Colonic mucosa (tissue), 4 donors: Measurements from ENCODE around the gene RPP14. TPM values are rescaled to one million over a fixed set of nuclear protein-coding genes. Genes with fewer than 3 reads are reported as not detected.

ENCODE experiments used
- DNase-seq: peaks from one replicate; pipeline ENCODE4 v3.0.0-alpha.2; 2020
- H3K27ac ChIP-seq: fragments of 200-600 bp; one replicate; pipeline ENCODE4 v1.8.0; 2021
- H3K27me3 ChIP-seq: fragments of 200-600 bp; one replicate; pipeline ENCODE4 v1.8.0; 2021
- H3K36me3 ChIP-seq: fragments of 200-600 bp; one replicate; pipeline ENCODE4 v1.8.0; 2021
- H3K4me1 ChIP-seq: fragments of 200-600 bp; one replicate; pipeline ENCODE4 v1.8.0; 2021; ENCODE audit warnings: mild to moderate bottlenecking
- H3K4me3 ChIP-seq: fragments of 200-600 bp; one replicate; pipeline ENCODE4 v1.8.0; 2021
- H3K9ac ChIP-seq, 2 donors: one replicate each; pipeline ENCODE4 v1.7.0; 2013; ENCODE audit warnings: control low read depth in 2 of 2, low read depth in 2 of 2, low read length in 2 of 2
- H3K9me3 ChIP-seq: fragments of 200-600 bp; one replicate; pipeline ENCODE4 v1.8.0; 2021
- intact Hi-C: fragments of 100-400 bp; cut with DNase I; formaldehyde crosslinking; loops from one replicate; pipeline ENCODE4 v1.14.1; 2022
- total RNA-seq, 2 donors: library from RNA; stranded (reverse); fragmentation: NEBNext Ultra II Directional in 1 of 2; extraction: Animal tissue kit (Norgen Biotek cat#: 25700) in 1 of 2; gene quantifications; one replicate each; pipeline ENCODE4 v1.2.1, GENCODE V29; 2021
- TF ChIP-seq, protein P1 (sequence below): fragments of 200-600 bp; IDR thresholded peaks from one replicate; pipeline ENCODE4 v1.8.0; 2022; ENCODE audit warnings: antibody characterized with exemption, mild to moderate bottlenecking
- donor health status: healthy.
- donor health status: DM: no; HTN: no; CAD: no.
- donor health status: DM: no; HTN: no; CAD: no.

The RPP14 gene
- total RNA-seq, 2 donors from 2014 or later = 17.8 to 19.5 TPM

- no peaks in the 10 kb centered on the region for H3K27me3 ChIP-seq
- no peak for DNase-seq
- no peaks in the 10 kb centered on the region for H3K9me3 ChIP-seq
- intact Hi-C loops = no loop called here
- TF ChIP-seq, protein P1, sequence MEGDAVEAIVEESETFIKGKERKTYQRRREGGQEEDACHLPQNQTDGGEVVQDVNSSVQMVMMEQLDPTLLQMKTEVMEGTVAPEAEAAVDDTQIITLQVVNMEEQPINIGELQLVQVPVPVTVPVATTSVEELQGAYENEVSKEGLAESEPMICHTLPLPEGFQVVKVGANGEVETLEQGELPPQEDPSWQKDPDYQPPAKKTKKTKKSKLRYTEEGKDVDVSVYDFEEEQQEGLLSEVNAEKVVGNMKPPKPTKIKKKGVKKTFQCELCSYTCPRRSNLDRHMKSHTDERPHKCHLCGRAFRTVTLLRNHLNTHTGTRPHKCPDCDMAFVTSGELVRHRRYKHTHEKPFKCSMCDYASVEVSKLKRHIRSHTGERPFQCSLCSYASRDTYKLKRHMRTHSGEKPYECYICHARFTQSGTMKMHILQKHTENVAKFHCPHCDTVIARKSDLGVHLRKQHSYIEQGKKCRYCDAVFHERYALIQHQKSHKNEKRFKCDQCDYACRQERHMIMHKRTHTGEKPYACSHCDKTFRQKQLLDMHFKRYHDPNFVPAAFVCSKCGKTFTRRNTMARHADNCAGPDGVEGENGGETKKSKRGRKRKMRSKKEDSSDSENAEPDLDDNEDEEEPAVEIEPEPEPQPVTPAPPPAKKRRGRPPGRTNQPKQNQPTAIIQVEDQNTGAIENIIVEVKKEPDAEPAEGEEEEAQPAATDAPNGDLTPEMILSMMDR = no peak
- no peaks in the 10 kb centered on the region for H3K4me1 ChIP-seq
- H3K27ac ChIP-seq = no peak overlapping the region
- H3K9ac ChIP-seq = no peak overlapping the region
- no peak overlapping the region for H3K4me3 ChIP-seq
- no peaks in the 10 kb centered on the region for H3K36me3 ChIP-seq
Measured at GRCh38 chr3:58358808-58359207, 52.8 kb downstream of the RPP14 start.

GRCh38 chr3:58359621-58360020 is 53.6 kb downstream of the RPP14 start:
- intact Hi-C loops = no loop called here
- DNase-seq = no peak
- no peak overlapping the region for H3K27ac ChIP-seq
- no peaks in the 10 kb centered on the region for H3K4me1 ChIP-seq
- H3K27me3 ChIP-seq = no peaks in the 10 kb centered on the region
- no peak overlapping the region for H3K4me3 ChIP-seq
- no peaks in the 10 kb centered on the region for H3K9me3 ChIP-seq
- no peaks in the 10 kb centered on the region for H3K36me3 ChIP-seq
- H3K9ac ChIP-seq = no peak overlapping the region
- TF ChIP-seq, protein P1 = no peak

DNA sequence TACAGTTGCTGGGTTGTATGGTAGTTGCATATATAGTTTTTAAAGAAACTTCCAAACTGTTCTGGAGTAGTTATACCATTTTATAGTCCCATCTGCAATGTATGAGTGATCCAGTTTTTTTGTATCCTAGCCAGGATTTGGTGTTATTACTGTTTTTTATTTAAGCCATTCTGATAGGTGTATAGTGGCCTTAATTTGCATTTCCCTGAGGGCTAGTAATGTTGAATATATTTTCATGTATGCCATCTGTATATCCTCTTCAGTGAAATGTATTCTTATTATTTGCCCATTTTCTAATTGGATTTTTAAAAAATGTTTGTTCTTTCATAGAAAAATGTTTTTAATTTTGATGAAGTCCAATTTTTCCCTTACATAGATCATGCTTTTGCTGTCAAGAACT is 55.8 kb downstream of the RPP14 start:
- H3K9ac ChIP-seq = no peak overlapping the region
- intact Hi-C loops = no loop called here
- TF ChIP-seq, protein P1 = no peak
- H3K9me3 ChIP-seq = no peaks in the 10 kb centered on the region
- no peak overlapping the region for H3K4me3 ChIP-seq
- no peaks in the 10 kb centered on the region for H3K4me1 ChIP-seq
- H3K27ac ChIP-seq = no peak overlapping the region
- H3K36me3 ChIP-seq = no peaks in the 10 kb centered on the region
- H3K27me3 ChIP-seq = no peaks in the 10 kb centered on the region
- DNase-seq = no peak

- TF ChIP-seq, protein P1 = no peak
Measured at GRCh38 chr3:58366699-58367098, 60.7 kb downstream of the RPP14 start.

DNA sequence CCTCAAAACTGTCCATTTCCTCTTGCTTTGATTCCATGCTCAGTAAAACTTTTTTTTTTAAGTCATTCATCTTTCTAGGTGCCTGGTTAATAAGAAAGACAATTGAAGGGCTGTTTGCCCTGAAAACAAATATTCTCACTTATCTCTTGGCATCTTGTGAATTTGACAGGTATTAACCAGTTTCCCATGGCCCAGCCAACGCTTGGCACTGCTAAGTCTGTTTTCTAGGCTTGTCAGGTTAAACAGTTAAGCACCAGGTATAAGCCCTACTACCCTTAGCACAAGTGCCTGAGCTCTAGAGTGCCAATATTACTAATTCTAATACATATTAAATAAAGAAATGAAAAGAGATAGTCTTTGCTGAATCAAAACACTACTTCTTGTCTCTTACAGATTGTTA is 63.0 kb downstream of the RPP14 start:
- no peak overlapping the region for H3K4me3 ChIP-seq
- no peak overlapping the region for H3K9ac ChIP-seq
- DNase-seq = no peak
- intact Hi-C loops = no loop called here
- H3K27ac ChIP-seq = no peak overlapping the region
- H3K9me3 ChIP-seq = no peaks in the 10 kb centered on the region
- no peaks in the 10 kb centered on the region for H3K27me3 ChIP-seq
- H3K4me1 ChIP-seq = no peaks in the 10 kb centered on the region
- TF ChIP-seq, protein P1 = no peak
- H3K36me3 ChIP-seq = no peaks in the 10 kb centered on the region

More at GRCh38 chr3:58366699-58367098, 60.7 kb downstream of the RPP14 start:
- Histone ChIP-seq H3K27me3 (no peaks in the 10 kb centered on the region), H3K36me3 (no peaks in the 10 kb centered on the region), H3K9ac (no peak overlapping the region), H3K4me3 (no peak overlapping the region), H3K9me3 (no peaks in the 10 kb centered on the region), H3K4me1 (no peaks in the 10 kb centered on the region), H3K27ac (no peak overlapping the region)
- DNase-seq = no peak
- intact Hi-C loops = no loop called here

Other genes starting within 250 kb of the RPP14 start
- gene DNASE1L3, start 95.3 kb upstream of the RPP14 start, total RNA-seq = 1 to 10 TPM; 2.2 to 6.2 TPM
- gene ABHD6, start 68.5 kb upstream of the RPP14 start, total RNA-seq = 10 to 100 TPM; 16.5 to 24.5 TPM
- gene HTD2, start 275 bp downstream of the RPP14 start, total RNA-seq = 10 to 100 TPM in 1 of 2 donors, 1 to 10 TPM in 1; 9.6 to 13.6 TPM
- gene PXK, start 26.6 kb downstream of the RPP14 start, total RNA-seq = 10 to 100 TPM in 1 of 2 donors, 1 to 10 TPM in 1; 9.3 to 11.4 TPM
- 10 to 100 TPM; 66.9 to 87.4 TPM for gene PDHB, start 127.6 kb downstream of the RPP14 start, total RNA-seq
- gene KCTD6, start 185.9 kb downstream of the RPP14 start, total RNA-seq = 10 to 100 TPM in 1 of 2 donors, 1 to 10 TPM in 1; 8.1 to 10.2 TPM
- 10 to 100 TPM; 14.6 to 22.4 TPM for gene ACOX2, start 230.9 kb downstream of the RPP14 start, total RNA-seq